GM19372 (cell line): Measurements from ENCODE around the gene MUC4.

ENCODE experiments used
- ATAC-seq: cut with Tn5 transposase; IDR thresholded peaks from one replicate; pipeline ENCODE4 v1.9.1; 2021; ENCODE audit warnings: mild to moderate bottlenecking, low read depth, moderate library complexity; ENCODE audit not compliant: unreplicated experiment

Gene MUC4

DNA sequence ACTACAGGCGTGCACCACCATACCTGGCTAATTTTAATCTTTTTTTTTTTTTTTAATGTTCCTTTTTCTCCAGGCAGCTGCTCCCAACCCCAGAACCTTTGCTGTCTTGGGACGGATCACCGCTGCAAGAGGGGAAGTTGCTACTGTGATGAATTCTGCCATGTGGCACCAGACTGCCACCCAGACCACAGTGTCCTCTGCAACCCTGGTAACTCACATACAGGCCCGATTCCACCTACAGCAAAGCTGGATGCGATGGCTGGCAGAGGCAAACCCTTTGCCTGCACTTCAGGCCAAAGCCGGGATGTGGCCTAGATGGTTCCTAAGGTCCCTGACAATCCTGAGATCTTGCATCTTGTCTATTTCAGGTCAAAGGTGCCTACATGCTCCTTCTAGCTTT lies 103.7 kb downstream of the MUC4 start:
- no peak for ATAC-seq

- ATAC-seq: no peak
These were observed 106.4 kb downstream of the MUC4 start for GRCh38 chr3:195705081-195705991.

DNA sequence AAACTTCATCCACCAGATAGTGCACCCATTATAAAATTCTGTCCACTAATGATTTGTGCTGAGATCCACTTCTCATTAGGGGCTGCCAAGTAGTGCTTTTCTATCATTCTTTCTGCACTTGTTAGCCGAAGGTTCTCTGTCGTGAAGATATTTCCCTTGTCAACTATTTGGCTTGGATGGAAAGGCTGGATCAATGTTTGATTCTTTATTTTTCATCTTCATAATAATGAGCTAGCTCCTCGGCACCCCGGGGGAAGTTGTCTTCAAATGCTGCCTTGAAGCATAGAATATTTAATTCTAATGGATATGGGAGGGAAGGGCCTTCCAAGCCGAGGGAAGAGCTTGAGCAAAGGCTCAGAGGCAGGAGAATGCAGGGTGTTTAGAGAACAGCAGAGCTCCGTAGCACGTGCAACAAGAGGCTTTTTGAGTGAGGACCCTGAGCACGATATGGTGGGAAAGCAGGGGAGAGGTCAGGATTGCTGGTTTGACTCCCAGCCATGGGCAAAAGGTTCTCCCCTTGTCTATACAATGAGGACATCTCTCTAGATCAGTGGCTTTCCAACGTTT lies 107.2 kb downstream of the MUC4 start:
- ATAC-seq: no peak

DNA sequence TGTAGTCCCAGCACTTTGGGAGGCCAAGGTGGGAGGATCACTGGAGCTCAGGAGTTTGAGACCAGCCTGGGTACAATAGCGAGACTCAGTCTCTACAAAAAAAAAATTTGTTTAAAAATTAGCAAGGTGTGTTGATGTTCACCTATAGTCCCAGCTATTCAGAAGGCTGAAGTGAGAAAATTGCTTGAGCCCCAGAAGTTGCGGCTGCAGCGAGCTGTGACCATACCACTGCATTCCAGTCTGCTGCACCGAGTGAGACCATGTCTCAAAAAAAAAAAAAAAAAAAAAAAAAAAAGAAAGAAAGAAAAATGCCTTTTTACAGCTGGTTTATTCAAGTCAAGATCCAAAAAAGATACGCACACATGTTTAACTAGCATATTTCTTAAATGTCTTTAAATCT lies 108.0 kb downstream of the MUC4 start:
- no peak for ATAC-seq

- ATAC-seq: no peak
These were observed 110.5 kb downstream of the MUC4 start for GRCh38 chr3:195701042-195701915.

DNA sequence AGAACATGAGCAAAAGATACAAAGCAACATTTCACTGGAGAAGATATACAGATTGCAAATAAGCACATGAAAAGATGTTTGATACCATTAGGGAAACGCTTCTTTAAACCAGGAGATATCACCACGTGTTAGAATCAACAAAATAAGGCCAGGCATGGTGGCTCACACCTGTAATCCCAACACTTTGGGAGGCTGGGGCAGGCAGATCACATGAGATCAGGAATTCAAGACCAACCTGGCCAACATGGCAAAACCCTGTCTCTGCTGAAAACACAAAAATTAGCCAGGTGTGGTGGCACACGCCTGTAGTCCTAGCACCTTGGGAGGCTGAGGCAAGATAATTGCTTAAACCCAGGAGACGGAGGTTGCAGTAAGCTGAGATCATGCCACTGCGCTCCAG lies 111.4 kb downstream of the MUC4 start:
- ATAC-seq: no peak

- no peak for ATAC-seq
These were observed 111.9 kb downstream of the MUC4 start for GRCh38 chr3:195699860-195700259.

DNA sequence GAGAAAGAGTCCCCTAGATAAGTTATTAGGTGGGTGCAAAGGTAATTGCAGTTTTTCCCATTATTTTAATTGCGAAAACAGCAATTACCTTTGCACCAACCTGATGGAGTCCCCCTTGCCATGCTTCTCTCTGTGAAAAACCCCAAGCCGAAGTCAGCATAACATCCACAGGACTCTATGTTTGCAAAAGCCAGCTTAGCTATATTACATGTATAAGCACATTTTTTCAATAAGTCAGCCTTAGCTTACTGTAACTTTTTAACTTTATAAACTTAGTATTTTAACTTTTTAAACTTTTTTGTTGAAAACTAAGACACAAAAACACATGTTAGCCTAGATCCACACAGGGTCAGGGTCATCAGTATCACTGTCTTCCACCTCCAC lies 112.3 kb downstream of the MUC4 start:
- no peak for ATAC-seq

GRCh38 chr3:195698647-195699387 lies 112.9 kb downstream of the MUC4 start:
- no peak for ATAC-seq

GRCh38 chr3:195698325-195698646 lies 113.4 kb downstream of the MUC4 start:
- ATAC-seq: no peak

DNA sequence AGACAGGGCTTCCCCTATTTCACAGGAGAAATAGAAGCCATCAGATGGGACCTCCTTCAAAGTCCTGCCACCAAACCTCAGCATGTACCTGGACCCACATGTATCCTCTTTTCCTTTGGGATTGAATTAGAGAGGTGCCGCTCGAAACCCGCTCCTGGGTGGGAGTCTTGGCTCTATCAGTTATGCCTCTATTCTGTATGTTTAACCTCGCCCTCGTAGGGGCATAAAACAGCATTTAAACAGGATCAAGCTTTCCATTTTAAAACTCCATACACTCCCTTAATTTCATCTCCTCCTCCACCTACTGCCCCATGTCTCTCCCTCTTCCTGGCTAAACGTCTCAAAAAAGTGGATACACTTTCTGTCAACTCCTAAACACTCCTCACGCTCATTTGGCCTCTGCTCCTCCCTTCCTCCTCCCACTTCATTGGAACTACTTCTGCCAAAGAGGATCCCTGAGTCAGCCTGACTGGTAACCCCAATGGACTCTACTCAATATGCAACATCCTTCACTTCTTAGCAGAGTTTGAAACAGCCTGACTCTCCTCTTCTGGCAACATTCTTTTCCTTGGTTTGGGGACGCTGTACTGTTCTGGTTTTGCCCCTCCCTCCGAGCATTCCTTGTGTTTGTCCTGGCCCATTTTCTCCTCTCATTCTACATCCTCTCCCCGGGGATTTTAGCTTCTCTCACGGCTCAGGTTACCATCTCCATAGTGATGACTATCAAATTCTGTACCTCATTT lies 114.0 kb downstream of the MUC4 start:
- no peak for ATAC-seq
